ENCODE data around the gene ABR.

GRCh38 chr17:1168533-1169220 lies 11.1 kb downstream of the ABR start:
- TF ChIP-seq POLR2A (IDR thresholded peaks at IDR 0.05) = no peak
- no peak for TF ChIP-seq CTCF (IDR thresholded peaks at IDR 0.05)
